ENCODE data around the gene DHX30.

DHX30 gene

DNA sequence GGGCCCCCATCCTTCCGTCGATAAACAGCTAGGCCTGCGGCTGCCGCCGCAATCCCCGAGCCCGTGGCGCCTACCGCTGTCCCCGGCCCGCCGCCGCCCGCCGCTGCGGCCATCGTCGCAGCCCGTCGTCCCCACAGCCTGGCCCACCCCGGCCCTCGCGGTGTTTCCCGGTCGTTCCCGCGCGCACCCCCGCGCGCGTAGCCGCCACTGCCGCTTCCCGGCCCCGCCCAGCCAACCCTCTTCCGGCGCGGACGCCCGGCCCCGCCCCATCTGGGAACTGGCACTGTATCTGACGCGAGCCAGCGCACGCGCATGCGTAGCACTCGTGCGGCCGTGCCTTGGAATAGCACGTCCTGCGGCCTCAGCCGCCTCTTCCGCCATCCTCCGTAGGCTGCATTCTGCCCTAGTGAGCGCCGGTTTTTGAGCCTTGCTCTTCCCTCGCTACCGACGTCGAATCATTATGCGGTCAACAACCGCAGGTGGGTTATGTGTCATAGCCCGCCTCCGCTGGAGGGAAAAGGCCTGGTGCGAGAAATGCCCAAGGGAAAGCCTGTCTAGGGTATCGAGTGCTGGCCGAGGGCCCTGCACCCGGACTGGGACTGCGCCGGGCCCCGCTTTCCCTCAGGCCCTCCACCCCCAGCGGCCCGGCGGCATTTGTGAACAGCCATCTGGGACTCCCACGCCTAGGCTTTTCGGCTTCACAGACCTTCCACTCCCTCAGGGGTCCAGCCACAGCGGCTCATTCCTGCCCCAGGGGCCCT lies 21.1 kb upstream of the DHX30 start, which contains the start of gene SMARCC1:
Gene SMARCC1, minus strand, starts transcription at position 209 of the 761 bp plus-strand sequence. Its CDS starts 96 bp downstream, at position 113.
- Histone ChIP-seq H3K9ac (ENCODE audit: low read depth, low read length) (peak within 1 kb of the TSS; percentile 97), H3K27me3 (ENCODE audit: control insufficient read depth, insufficient read depth, low read length) (no peaks in the 10 kb centered on the region), H3K36me3 (ENCODE audit: control insufficient read depth, insufficient read depth, low read length) (peaks cover 3% of the 10 kb centered on the region), H3K4me3 (ENCODE audit: low read depth, low read length) (peak within 1 kb of the TSS; percentile 94), H3K9me3 (ENCODE audit: control insufficient read depth, insufficient read depth, low read length) (no peaks in the 10 kb centered on the region), H3K4me1 (ENCODE audit: control insufficient read depth, insufficient read depth, low read length) (peaks cover 6% of the 10 kb centered on the region)

DNA sequence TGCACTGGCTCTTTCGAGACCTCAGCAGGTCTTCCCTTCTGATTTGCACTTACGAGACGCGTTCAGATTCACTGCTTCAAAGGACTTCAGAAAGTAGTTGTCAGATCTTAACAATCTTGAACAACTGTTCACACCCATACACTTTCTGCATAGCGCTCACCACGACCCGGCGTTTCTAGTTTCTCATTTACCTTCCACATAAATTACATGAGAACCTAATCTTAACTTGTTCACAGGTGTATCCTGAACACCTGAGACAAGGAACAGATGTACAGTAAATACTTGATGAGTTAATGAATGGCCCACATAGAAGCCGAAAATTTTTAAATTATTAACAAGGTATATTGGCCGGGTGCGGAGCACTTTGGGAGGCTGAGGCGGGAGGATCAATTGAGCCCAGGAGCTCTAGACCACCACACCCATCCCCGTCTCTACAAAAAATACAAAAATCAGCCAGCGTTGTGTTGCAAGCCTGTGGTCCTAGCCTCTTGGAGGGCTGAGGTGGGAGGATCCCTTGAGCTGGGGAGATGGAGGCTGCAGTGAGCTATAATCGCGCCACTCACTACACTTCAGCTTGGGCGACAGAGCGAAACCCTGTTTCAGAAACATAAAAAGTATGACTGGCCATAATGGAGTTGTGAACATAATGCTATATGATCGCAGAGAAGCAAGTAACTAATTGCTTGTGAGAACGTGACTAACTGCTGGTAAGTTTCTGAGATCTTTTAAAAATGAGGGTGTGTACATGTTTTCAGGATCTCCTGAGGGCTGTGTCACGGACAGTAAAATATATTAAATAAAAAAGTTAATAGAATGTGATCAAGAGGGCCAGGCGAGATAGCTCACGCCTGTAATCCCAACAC lies 20.3 kb upstream of the DHX30 start:
- peaks cover 6% of the 10 kb centered on the region for H3K4me1 ChIP-seq (ENCODE audit: control insufficient read depth, insufficient read depth, low read length)
- H3K9ac ChIP-seq (ENCODE audit: low read depth, low read length) = peak overlapping the region; percentile 97
- peaks cover 3% of the 10 kb centered on the region for H3K36me3 ChIP-seq (ENCODE audit: control insufficient read depth, insufficient read depth, low read length)
- H3K9me3 ChIP-seq (ENCODE audit: control insufficient read depth, insufficient read depth, low read length) = no peaks in the 10 kb centered on the region
- H3K4me3 ChIP-seq (ENCODE audit: low read depth, low read length) = peak overlapping the region; percentile 94
- H3K27me3 ChIP-seq (ENCODE audit: control insufficient read depth, insufficient read depth, low read length) = no peaks in the 10 kb centered on the region

DNA sequence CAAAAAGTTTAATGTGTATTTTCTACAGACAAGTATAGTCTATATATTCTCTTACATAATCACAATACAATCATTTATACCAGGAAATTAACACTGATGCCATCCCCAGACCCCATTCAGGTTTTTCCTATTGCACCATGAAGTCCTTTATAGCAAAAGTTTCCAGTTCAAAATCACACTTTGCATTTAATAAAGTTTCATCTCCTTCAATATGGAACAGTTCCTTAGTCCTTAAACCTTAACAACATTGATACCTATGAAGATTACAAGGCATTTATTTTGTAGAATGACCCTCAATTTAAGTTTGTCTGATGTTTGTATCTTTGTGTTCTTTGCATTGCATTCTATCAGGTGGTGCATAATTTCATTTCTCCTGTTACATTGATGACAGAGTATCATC lies 19.3 kb upstream of the DHX30 start:
- H3K27me3 ChIP-seq (ENCODE audit: control insufficient read depth, insufficient read depth, low read length) = no peaks in the 10 kb centered on the region
- no peak overlapping the region for H3K9ac ChIP-seq (ENCODE audit: low read depth, low read length)
- peaks cover 6% of the 10 kb centered on the region for H3K4me1 ChIP-seq (ENCODE audit: control insufficient read depth, insufficient read depth, low read length)
- H3K4me3 ChIP-seq (ENCODE audit: low read depth, low read length) = no peak overlapping the region
- H3K36me3 ChIP-seq (ENCODE audit: control insufficient read depth, insufficient read depth, low read length) = peaks cover 3% of the 10 kb centered on the region
- H3K9me3 ChIP-seq (ENCODE audit: control insufficient read depth, insufficient read depth, low read length) = no peaks in the 10 kb centered on the region

DNA sequence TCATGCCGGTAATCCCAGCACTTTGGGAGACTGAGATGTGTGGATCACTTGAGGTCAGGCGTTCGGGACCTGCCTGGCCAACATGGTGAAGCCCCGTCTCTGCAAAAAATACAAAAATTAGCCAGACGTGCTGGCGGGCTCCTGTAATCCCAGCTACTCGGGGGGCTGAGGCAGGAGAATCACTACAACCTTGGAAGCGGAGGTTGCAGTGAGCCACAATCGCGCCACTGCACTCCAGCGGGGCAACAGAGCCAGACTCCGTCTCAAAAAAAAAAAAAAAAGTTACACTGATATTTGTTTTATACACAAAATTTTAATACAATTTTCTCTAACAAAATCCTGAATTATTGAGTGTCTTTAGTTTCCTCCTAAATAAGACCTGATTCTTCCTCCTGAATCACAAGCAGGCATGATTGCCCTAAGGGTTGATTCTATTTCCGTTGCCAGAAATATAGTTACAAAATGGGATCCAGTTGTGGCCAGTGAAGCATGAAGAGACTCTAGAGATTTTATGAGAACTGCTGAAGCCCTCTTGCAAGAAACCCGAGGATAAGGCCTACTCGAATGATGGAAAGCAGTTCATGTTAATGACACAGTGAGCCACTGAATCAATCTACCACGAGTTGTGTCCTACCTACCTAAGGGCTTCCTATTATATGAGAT lies 11.6 kb upstream of the DHX30 start:
- Histone ChIP-seq H3K4me1 (ENCODE audit: control insufficient read depth, insufficient read depth, low read length) (no peaks in the 10 kb centered on the region), H3K36me3 (ENCODE audit: control insufficient read depth, insufficient read depth, low read length) (no peaks in the 10 kb centered on the region), H3K4me3 (ENCODE audit: low read depth, low read length) (no peak overlapping the region), H3K27me3 (ENCODE audit: control insufficient read depth, insufficient read depth, low read length) (no peaks in the 10 kb centered on the region), H3K9me3 (ENCODE audit: control insufficient read depth, insufficient read depth, low read length) (no peaks in the 10 kb centered on the region), H3K9ac (ENCODE audit: low read depth, low read length) (no peak overlapping the region)

DNA sequence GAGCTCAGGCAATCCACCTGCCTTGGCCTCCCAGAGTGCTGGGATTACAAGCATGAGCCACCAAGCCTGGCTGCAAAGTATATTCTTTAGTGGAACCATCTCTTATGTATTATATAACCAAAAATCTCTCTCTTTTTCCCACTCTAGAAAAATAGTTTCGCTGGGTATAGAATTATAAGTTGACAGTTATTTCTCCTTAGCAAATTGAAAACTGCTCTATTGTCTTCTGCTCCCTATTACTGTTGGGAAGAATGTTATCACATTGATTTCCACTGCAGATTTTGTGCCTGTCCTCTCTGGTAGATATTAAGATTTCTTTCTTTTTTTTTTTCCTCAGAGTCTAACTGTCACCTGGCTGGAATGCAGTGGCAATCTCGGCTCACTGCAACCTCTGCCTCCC lies 10.2 kb upstream of the DHX30 start:
- no peaks in the 10 kb centered on the region for H3K4me1 ChIP-seq (ENCODE audit: control insufficient read depth, insufficient read depth, low read length)
- no peak overlapping the region for H3K4me3 ChIP-seq (ENCODE audit: low read depth, low read length)
- no peaks in the 10 kb centered on the region for H3K36me3 ChIP-seq (ENCODE audit: control insufficient read depth, insufficient read depth, low read length)
- no peak overlapping the region for H3K9ac ChIP-seq (ENCODE audit: low read depth, low read length)
- no peaks in the 10 kb centered on the region for H3K9me3 ChIP-seq (ENCODE audit: control insufficient read depth, insufficient read depth, low read length)
- H3K27me3 ChIP-seq (ENCODE audit: control insufficient read depth, insufficient read depth, low read length) = no peaks in the 10 kb centered on the region

DNA sequence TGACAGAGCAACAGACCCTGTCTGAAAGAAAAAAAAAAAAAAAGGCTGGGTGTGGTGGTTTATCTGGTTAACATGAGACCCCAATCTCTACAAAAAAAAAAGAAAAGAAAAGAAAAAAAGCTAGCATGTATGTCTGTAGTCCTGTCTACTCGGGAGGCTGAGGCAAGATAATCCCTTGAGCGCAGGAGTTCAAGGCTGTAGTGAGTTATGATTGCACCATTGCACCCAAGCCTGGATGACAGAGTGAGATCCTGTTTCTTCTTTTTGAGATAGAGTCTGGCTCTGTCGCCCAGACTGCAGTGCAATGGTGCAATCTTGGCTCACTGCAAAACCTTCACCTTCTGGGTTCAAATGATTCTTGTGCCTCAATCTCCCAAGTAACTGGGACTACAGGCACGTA lies 8.4 kb upstream of the DHX30 start:
- Histone ChIP-seq H3K27me3 (ENCODE audit: control insufficient read depth, insufficient read depth, low read length) (no peaks in the 10 kb centered on the region), H3K4me1 (ENCODE audit: control insufficient read depth, insufficient read depth, low read length) (no peaks in the 10 kb centered on the region), H3K9me3 (ENCODE audit: control insufficient read depth, insufficient read depth, low read length) (no peaks in the 10 kb centered on the region)

DNA sequence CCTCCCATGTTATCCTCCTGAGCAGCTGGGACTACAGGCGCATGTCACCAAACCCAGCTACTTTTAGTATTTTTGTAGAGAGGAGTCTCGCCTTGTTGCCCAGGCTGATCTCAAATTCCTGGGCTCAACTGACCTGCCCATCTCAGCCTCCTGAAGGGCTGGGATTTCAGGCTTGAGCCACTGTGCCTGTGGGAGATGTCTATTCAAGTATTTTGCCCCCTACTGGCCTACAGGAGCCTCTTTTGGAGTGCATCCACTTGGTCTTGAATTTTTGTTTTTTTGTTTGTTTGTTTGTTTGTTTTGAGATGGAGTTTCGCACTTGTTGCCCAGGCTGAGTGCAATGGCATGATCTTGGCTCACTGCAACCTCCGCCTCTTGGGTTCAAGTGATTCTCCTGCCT lies 3.2 kb upstream of the DHX30 start:
- Histone ChIP-seq H3K9me3 (ENCODE audit: control insufficient read depth, insufficient read depth, low read length) (no peaks in the 10 kb centered on the region), H3K9ac (ENCODE audit: low read depth, low read length) (peak overlapping the region; percentile 37), H3K4me1 (ENCODE audit: control insufficient read depth, insufficient read depth, low read length) (peaks cover 2% of the 10 kb centered on the region), H3K27me3 (ENCODE audit: control insufficient read depth, insufficient read depth, low read length) (no peaks in the 10 kb centered on the region), H3K36me3 (ENCODE audit: control insufficient read depth, insufficient read depth, low read length) (no peaks in the 10 kb centered on the region), H3K4me3 (ENCODE audit: low read depth, low read length) (no peak overlapping the region)

More for the DNA sequence above, 8.4 kb upstream of the DHX30 start:
- no peak overlapping the region for H3K9ac ChIP-seq (ENCODE audit: low read depth, low read length)
- H3K4me3 ChIP-seq (ENCODE audit: low read depth, low read length) = no peak overlapping the region
- H3K36me3 ChIP-seq (ENCODE audit: control insufficient read depth, insufficient read depth, low read length) = no peaks in the 10 kb centered on the region

DNA sequence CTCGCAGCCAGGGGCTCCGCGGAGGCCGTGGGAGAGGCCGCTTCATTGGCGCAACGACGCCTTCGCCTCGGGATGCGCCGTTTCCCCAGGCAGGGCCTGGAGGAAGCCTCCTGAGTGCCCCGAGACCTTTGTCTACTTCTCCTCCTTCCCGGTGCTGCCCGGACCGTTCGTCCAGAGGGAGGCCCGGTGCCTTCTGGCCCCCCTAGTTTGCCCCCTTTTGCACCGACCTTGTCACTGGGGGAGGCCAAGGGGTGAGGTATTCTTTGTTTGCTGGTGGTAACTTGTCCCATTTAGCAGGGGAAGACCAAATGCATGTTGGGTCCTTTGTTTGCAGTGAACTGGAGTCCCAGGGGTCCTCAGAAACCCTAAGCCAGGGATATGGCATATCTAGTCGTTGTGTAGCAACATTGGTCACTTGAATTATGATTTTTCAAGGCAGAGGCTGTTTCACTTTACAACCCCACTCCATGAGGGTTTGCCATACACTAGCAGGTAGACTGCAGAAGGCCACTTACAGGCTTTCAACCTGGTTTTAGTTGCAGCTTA lies 615 bp downstream of the DHX30 start:
- Histone ChIP-seq H3K4me1 (ENCODE audit: control insufficient read depth, insufficient read depth, low read length) (peaks cover 2% of the 10 kb centered on the region), H3K9me3 (ENCODE audit: control insufficient read depth, insufficient read depth, low read length) (no peaks in the 10 kb centered on the region), H3K36me3 (ENCODE audit: control insufficient read depth, insufficient read depth, low read length) (peaks cover 2% of the 10 kb centered on the region), H3K4me3 (ENCODE audit: low read depth, low read length) (peak overlapping the region; percentile 75), H3K27me3 (ENCODE audit: control insufficient read depth, insufficient read depth, low read length) (no peaks in the 10 kb centered on the region), H3K9ac (ENCODE audit: low read depth, low read length) (peak overlapping the region; percentile 89)

DNA sequence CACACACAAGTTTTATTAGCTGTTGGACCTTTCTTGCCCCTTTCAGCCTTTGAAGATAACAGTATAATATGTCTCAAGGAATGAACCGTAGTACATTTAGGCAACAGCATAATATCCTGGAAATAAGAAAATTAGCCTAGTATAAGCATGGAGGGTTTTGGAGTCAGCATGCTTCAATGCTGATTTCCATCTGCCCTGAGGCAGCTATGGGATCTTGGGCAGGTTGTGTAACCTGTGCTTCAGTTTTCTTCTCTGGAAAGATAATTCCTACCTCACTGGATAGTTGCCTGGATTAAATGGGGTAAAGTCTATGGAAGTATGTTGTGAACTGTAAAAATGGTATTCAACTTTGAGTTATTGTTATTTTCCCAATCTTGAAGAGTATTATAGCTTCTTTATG lies 1.6 kb downstream of the DHX30 start:
- peaks cover 2% of the 10 kb centered on the region for H3K4me1 ChIP-seq (ENCODE audit: control insufficient read depth, insufficient read depth, low read length)
- H3K36me3 ChIP-seq (ENCODE audit: control insufficient read depth, insufficient read depth, low read length) = peaks cover 3% of the 10 kb centered on the region
- no peak overlapping the region for H3K9ac ChIP-seq (ENCODE audit: low read depth, low read length)
- H3K4me3 ChIP-seq (ENCODE audit: low read depth, low read length) = no peak overlapping the region
- H3K9me3 ChIP-seq (ENCODE audit: control insufficient read depth, insufficient read depth, low read length) = no peaks in the 10 kb centered on the region
- no peaks in the 10 kb centered on the region for H3K27me3 ChIP-seq (ENCODE audit: control insufficient read depth, insufficient read depth, low read length)

DNA sequence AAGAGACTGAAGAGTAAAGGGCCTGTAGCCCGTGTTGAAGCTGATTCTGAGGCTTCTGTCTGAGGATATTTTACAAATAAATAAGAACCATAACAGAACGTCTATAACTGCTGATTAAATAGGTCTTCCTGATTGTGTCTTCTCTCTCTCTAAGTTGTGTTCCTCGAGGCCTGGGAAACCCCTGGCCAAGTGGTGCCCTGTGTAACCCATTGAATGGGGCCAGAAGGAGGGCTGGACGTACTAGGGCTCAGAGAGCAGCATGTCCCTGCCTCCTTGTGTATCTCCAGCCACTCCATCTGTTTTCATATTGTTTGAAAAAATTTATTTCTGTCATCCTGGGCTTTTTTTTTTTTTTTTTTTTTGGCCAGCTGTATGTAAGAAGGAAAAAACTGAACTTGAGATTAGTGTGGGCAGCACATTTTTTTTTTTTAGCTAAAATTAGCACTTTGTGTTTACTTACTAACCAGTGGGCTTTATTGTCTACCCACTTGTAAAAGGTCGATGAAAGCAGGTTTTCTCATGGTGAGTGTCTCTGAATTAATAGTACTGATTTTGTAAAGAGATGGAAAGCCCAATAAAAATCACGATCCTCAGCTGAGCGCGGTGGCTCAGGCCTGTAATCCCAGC lies 10.7 kb downstream of the DHX30 start:
- Histone ChIP-seq H3K4me3 (ENCODE audit: low read depth, low read length) (no peak overlapping the region), H3K36me3 (ENCODE audit: control insufficient read depth, insufficient read depth, low read length) (peaks cover 17% of the 10 kb centered on the region), H3K4me1 (ENCODE audit: control insufficient read depth, insufficient read depth, low read length) (no peaks in the 10 kb centered on the region), H3K9ac (ENCODE audit: low read depth, low read length) (no peak overlapping the region), H3K9me3 (ENCODE audit: control insufficient read depth, insufficient read depth, low read length) (no peaks in the 10 kb centered on the region), H3K27me3 (ENCODE audit: control insufficient read depth, insufficient read depth, low read length) (no peaks in the 10 kb centered on the region)

DNA sequence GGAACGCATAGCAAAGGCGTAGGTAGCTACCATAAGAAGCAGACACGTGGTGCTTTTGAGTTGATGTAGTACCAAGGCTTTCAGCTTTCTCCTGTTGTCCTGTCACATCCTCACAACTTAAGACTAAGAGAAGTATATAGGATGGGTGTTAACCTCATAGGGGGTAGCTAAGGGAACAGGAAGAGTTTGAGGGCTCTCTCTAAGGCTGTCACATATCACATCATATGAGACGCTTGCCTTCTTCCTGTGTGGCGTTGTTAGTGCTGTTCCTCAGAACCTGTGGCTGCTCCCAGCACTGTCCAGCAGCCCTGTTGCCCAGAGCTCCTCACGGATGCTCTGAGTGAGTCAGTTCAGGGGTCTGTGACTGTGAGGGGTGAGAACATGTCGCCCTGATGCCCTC lies 14.7 kb downstream of the DHX30 start:
- Histone ChIP-seq H3K4me3 (ENCODE audit: low read depth, low read length) (no peak overlapping the region), H3K36me3 (ENCODE audit: control insufficient read depth, insufficient read depth, low read length) (peaks cover 13% of the 10 kb centered on the region)

More for the DNA sequence above, 14.7 kb downstream of the DHX30 start:
- Histone ChIP-seq H3K4me1 (ENCODE audit: control insufficient read depth, insufficient read depth, low read length) (no peaks in the 10 kb centered on the region), H3K9ac (ENCODE audit: low read depth, low read length) (no peak overlapping the region), H3K9me3 (ENCODE audit: control insufficient read depth, insufficient read depth, low read length) (no peaks in the 10 kb centered on the region), H3K27me3 (ENCODE audit: control insufficient read depth, insufficient read depth, low read length) (no peaks in the 10 kb centered on the region)
